ENCODE data around the gene INPP5B.
"Not testable (repeated sequence)": the region's sequence is repeated elsewhere in the genome, so short reads cannot be mapped to it uniquely, and the experiment has no call there.

Gene INPP5B

DNA sequence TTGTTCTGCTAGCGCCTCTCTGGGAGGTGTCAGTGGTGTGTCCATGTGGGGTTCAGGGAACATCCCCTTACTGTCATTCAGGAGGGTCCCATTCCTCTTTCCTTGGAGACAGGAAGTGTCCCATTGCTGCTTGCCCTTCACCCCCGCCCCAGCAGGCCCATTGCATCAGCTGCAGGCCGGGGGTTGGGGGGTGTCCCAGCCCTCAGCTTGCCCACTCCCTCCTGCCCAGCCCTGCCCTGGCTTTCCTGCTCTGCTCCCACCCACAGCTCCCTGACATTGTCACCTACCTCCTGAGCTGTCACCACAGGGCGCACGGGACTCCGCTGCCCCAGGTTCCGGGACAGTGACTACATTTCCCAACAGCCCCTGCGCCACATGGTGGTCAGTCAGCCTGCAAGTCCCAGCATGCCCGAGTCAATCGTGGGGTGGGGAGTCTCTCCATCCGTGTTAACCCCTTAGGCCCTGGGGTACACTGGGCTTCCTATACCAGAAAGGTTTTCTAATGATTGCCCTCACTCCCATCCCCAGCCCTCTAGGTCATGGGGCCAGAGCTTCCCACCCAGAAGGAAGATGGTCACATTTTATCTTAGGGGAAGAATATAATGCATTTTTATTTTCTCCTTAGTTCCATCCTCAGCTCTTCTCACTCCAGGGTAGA, at the start of gene INPP5B:
Gene INPP5B, minus strand, starts transcription at position 351 of the 658 bp plus-strand sequence. CDS start 745 bp downstream, outside the sequence.
- DNase-seq (ENCODE audit: low read depth in 2 of 2), result peak; percentile 41 to 51

DNA sequence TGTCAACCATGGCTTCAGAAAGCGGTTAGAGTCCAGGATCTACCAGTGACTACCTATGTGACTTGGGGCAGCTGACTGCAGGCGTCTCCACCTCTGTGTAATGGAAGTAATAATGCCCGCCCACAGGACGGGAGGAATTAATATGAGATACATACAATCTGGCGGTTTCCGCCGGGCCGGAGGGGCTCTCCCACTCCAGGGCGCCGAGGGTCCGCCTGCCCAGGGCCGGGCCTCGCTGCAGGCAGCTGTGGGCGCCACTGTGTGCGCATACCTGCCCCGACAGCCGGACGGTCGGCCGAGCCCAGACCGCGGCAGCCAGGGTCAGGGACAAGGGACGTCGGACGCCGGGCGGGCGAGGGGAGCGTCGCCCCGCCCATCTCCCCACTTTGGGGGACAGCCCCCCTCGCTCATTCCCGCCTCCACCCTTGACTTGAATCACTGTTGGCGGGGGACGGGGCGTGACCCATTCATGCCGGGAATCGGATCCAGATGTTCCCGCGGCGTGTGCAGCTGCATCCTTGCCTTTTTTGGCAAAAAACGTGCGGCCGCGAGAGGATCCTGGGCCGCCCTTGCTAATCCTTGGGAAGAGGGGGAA, 49.0 kb upstream of the INPP5B start:
- no peak for DNase-seq (ENCODE audit: low read depth in 2 of 2)

DNA sequence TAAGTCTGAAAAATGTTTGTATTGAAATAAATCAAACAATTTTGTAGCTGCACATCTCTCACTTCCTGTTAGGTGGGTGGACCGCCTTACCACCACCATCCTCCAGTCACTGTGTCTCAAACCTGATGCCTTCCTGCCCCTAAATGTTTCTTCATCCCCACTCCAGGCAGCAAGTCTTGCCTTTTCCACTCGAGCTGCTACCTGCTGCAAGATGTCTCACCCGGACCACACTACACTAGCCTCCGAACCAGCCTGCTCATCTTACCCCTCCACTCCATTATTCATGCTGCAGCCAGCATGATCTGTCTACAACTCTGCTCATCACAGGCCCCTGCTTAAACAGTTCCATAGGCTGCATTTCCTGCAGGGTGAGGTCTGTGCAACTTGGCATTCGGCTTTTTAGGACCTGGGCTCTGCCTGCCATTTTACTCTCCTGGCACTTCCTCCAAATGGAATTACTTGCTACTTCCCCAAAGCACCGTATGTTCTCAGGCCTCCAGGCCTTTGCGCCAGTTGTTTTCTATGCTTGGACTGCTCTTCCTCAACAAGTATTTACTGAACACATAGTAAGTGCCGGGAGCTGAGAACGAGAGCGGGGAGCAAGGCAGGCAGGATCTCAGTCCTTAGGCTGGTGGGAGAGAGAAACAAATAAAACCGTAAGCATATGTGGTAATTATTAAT, 48.2 kb upstream of the INPP5B start:
- DNase-seq (ENCODE audit: low read depth in 2 of 2), result no peak

DNA sequence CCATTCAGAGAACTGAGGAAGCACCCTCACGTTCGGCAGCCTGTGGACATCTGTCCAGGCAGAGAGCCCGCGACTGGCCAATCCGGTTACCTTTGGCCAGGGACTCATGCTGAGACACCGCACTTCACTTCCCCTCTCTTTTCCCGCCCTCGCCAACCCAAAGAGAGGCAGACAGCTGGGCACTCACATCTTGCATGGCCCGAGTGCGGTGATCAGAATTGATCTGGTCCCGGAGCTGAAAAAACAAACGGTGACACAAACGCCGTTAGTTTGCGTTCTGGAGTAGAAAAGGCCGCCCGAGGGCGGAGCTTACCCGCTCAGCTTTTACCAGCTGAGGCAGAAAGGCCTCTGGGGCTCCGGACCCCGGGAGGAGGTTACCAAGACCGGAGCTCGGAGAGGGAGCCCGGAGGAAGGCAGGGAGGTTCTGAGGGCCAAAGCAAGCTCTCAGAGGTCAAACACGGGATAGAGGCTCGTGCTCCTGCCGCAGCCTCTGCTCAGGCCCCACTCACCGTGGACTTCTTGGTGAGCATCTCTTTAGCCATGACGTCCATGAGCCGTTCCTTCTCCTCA, 42.6 kb upstream of the INPP5B start:
- DNase-seq (ENCODE audit: low read depth in 2 of 2), result no peak

DNA sequence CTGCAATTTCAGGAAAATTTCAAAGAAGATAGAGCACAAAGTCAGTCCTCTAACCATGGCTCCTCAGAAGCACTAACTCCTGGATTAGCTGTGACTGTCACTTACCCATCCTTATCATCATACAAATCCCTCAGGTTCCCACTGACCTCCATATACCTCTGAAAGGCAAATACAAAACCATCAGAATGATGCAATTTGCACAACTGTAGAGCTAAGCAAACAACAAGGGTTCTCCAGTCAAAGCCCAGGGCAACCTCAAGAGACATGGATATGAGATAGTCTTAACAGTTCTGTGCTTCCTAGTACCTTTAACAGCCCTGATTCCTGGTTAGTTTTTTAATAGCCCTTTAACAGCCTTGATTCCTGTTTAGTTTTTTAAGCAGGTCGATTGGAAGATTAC, 40.8 kb upstream of the INPP5B start:
- DNase-seq (ENCODE audit: low read depth in 2 of 2), result no peak

DNA sequence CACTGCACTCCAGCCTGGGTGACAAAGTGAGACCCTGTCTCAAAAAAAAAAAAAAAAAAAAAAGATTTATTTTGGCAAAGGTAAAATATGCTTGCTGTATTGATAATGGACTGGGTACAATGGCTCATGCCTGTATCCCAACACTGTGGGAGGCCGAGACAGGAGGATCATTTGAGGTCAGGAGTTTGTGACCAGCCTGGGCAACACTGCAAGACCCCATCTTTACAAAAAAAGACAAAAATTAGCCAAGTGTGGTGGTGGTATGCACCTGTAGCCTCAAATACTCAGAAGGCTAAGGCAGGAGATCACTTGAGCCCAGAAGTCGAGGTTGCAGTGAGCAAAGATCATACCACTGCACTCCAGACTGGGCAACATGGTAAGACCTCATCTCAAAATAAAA, 36.7 kb upstream of the INPP5B start:
- no peak for DNase-seq (ENCODE audit: low read depth in 2 of 2)

DNA sequence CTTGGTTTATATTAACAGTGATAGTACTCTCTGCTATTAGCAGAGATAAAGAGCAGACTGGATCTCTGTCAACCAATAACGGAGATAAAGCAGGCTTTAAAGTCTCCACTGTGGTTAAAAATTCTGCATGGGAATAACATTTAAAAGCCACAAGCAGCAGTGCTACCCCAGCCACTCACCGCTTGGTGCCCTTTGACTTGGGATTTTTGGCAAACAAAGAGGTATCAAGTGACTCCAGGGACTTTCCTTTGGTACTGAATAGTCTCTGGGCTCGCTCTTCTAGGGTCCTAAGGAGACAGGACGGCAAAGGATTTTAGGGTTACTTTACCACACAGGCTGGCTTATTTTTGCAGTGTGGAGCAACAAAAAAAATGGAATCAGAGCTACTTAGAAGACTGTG, 31.7 kb upstream of the INPP5B start:
- DNase-seq (ENCODE audit: low read depth in 2 of 2), result no peak

DNA sequence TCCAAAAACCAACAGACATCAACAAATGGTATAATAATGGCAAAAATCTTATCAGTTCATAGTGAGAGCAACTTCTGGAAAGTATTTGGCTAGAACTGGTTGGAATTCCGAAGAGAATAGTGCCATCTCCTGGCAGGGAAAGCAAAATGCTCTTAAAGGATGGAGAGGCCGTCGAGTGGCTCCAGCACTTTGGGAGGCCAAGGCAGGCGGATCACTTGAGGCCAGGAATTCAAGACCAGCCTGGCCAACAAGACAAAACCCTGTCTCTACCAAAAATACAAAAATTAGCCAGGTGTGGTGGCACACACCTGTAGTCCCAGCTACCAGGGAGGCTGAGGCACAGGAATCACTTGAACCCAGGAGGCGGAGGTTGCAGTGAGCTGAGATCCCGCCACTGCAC, 28.2 kb upstream of the INPP5B start:
- not testable (repeated sequence) for DNase-seq (ENCODE audit: low read depth in 2 of 2)

DNA sequence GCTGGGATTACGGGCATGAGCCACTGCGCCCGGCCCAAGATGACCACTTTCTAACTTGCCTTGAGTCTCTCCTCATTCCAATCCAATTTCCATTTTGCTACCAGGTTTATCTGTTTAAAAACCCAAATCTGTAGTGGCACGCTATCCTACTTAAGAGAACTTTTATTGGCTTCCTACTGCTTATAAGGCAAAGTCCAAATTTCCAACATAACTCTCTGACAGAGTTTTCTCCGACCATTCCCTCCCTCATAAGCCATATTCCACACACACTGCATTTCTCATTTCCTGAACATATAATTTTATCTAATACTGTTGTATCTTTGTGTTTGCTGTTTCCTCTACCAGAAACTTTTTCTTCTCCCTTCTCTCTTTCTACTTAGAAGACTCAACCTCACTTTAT, 27.7 kb upstream of the INPP5B start:
- DNase-seq (ENCODE audit: low read depth in 2 of 2), result no peak

DNA sequence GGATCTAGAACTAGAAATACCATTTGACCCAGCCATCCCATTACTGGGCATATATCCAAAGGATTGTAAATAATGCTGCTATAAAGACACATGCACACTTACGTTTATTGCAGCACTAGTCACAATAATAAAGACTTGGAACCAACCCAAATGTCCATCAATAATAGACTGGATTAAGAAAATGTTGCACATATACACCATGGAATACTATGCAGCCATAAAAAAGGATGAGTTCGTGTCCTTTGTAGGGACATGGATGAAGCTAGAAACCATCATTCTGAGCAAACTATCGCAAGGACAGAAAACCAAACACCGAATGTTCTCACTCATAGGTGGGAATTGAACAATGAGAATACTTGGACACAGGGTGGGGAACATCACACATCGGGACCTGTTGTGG, 26.8 kb upstream of the INPP5B start:
- not testable (repeated sequence) for DNase-seq (ENCODE audit: low read depth in 2 of 2)

DNA sequence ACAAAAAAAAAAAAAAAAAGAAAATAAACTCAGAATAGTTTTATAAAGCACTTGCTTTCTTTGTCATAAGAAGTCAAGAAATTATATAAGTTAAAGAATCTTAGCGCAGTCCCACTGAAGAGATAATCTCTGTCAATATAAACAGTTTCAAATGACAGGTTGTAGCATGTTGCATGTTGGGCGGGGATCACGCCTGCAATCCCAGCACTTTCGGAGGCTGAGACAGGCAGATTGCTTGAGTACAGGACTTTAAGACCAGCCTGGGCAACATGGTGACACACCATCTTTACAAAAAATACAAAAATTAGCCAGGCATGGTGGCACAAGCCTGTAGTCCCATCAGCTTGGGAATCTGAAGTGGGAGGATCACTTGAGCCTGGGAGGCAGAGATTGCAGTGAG, 18.4 kb upstream of the INPP5B start:
- no peak for DNase-seq (ENCODE audit: low read depth in 2 of 2)

DNA sequence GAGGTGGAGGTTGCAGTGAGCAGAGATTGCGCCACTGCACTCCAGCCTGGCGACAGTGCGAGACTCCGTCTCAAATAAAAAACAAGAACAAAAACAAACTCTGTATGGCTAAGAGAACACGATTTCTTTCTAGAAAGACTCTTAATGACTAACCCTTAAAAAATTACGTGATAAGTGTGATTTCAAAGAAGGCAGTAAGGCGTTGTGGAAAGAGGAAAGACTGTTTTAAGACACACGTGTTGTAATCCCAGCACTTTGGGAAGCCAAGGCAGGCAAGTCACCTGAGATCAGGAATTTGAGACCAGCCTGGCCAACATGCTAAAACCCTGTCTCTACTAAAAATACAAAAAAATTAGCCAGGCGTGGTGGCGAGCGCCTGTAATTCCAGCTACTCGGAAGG, 17.3 kb upstream of the INPP5B start:
- DNase-seq (ENCODE audit: low read depth in 2 of 2), result not testable (repeated sequence)

DNA sequence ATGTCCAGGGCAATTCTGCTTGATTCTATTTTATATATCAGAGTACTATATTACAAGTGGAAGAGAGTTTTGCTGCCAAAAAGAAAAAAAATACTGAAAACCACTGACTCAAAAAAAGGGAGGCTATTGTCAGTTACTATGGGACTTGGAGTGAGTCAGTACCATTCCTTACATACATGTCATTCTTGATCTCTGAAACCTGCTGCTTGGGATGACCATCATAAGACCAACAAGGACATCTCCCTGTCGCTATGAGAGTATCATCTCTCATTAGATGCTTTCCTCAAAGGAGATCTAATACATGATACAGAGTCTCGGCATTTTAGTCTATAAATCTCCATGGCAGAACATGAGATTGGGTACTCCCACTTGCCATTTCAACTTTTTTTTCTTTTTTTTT, 11.8 kb upstream of the INPP5B start:
- no peak for DNase-seq (ENCODE audit: low read depth in 2 of 2)

DNA sequence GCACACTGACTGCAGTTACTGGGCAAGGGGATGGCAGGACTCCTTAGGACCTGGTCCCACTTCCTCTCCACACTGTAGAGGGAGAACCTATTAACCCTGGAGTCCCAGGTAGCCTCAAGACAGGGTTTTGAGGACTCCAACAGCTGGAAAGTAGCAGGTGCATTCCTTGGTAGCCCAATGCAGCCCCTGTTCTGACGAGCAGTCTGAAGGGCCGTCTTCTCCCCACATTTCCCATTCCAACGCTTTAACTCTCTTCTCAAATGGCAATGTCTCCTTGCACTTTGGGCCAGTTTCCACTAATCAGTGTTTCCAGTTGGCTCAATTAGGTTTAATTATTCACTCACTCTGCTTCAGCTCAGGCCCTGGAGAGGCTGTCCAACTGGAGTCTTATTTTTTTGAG, 8.8 kb upstream of the INPP5B start:
- no peak for DNase-seq (ENCODE audit: low read depth in 2 of 2)

DNA sequence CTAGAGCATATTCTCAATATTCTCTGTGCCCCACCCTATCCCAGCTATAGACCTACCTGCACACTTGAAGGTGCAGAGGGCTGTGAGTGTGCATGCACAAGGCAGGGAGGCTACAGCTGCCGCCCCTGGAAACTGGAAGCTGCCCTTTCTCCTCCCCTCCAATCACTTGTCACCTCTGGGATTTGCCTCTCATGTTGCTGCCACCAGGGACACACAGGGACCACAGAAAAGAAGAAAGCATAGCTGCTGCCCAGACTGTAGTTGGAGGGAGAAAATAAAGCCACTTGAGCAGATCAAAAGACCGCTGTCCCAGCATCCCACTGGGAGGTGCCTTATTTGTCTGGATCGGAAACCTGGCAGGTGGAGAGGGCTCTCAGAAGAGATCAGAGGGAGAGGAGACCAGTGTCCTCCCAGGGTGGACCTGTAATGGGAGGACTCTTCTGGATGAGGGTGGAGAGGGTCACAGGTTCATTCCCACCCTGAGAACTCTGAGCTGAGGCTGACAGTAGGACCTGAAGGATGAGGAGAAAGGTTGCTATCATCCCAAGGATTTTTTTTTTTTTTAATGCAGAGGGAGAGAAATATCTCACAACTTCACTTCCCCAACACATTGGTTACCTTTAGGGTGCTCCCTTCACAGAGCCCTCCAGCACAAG, 7.6 kb upstream of the INPP5B start:
- no peak for DNase-seq (ENCODE audit: low read depth in 2 of 2)

DNA sequence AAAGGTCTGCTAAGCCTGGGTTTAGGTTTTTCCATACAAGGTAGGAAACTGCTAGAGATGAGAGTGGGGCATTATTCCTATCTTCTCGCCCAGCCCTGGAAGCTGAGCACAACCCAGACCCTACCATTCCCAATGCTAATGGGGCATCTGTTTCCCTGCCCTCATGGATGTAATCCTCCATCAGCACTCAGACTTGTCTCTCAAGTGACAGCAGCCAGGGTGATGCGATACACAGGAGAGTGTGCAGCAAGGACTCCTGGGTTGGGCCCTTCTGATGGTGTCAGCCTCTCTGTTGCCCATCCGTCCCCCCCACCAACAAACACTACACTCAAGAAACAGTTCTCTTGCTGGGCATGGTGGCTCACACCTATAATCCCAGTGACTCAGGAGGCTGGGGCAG, 5.9 kb upstream of the INPP5B start:
- DNase-seq (ENCODE audit: low read depth in 2 of 2), result no peak

DNA sequence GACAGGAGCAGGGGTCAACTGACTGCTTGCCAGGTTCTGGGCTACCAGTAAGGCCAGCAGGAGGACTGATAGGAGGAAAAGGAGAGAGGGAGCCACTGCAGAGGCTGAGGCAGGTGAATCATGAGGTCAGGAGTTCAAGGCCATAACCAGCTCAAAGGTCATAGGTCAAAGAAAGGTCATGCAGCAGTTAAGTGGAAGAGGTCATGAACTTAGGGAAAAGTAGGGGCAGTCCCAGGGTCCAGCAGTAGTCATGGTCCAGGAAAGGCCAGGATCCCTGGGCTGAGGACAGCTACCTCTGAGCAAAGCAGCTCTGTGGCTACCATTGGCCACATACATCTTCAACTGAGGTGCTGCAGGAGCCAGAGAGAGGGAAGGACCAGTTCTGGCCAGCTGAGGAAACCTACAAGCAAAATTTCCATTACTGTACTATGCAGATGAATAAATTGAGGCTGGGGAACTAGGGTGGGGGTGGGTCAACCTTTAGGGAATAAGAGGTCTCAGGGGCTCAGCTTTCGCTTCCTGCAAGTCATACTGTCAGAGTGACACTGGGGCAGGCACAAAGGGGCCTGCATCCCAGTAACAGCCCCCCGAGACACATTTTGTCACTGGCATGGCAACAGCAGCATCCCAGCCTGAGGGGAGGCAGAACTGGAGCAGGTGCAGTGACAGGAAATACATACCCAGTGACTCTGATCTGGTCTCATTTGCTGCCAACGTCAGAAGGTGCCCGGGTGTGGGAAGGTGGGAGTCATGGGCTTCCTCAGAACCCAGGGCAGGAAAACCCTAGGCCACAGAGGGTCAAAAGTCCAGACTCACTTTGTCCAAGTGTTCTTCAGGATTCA, 5.2 kb upstream of the INPP5B start:
- no peak for DNase-seq (ENCODE audit: low read depth in 2 of 2)

DNA sequence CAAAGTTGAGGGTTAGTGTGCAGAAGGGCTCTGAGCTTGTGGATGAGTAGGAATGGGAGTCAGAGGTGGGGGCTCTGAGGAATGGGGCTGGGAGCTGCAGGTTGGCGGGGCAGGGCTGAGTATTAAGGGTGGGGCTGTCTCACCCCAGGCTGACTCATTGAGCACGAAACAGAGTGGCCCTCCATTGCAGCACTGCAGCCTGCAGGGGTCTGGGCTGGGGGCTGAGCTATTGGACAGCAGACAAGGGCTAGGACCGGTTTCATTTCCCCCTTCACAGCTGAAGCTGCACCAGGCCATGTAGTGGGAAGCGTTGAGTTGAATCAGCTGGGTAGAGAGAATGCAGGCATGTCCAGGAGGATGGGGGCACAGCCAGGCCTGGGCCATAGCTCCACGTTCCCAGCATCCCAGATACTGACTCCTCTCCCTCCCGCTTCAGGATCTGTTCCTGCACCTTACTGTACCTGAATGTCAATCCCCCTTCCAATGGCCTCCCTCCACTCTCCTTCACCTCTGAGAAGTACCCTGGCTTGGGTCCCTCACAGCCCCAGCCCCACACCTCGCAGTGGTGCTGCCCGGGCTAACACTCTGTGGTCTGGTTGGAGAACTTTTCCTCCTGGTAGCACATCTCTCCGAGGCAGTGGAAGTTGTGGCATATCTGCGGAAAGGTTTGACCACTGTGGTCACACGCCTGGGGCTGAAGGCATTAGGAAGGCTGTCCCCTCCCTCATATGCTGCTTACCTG, 4.4 kb upstream of the INPP5B start:
- no peak for DNase-seq (ENCODE audit: low read depth in 2 of 2)

DNA sequence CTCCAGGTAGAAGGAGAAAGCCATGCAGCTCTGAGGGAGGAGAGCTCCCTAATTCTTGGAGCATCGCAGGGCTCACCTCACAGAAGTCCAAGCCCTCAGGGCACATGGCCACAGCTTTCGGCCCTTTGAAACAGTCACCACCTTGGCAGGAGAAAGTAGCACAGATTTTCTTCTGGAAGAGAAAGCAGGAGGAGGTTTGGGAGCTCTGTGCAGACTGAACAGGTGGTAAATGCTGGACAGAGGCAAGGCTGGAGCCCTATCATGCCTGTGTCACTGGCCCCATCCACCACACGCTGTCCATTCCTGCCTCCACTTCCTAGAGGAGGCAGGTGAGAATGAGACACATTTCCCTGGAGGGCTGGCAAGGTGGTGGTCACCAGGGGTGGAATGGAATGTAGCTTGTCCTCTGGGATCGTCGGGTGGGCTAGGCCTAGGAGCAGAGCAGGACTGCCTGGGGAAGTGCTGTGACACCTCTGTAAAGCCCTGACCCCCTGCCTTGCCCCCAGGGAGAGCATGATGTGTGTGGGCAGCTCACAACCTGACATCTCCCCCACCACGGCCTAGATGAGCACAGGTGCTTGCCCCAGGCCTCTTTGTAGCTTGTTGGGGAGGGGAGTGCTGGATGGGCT, 2.8 kb upstream of the INPP5B start:
- DNase-seq (ENCODE audit: low read depth in 2 of 2), result no peak

DNA sequence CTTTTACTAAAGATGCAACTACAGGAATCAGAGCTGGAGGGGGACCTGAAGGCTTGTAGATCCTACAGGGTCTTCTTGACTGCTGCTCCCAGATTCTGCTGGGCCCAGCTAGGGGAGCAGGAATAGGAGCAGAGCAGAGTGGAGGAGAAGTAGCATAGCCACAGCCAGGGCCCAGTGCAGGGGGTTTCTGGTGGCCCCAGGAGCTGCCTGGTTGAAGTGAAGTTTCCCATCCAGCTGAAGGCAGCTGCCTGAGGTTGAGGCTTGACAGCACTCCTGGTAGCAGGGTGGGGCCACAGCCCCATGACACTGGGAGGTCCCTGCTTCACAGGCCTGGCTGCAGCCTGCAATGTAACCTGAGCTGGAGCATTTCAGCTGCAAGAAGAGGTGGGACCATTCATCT, 2.0 kb upstream of the INPP5B start:
- no peak for DNase-seq (ENCODE audit: low read depth in 2 of 2)
